ENCODE results near the gene TRIM67.

The TRIM67 gene

DNA sequence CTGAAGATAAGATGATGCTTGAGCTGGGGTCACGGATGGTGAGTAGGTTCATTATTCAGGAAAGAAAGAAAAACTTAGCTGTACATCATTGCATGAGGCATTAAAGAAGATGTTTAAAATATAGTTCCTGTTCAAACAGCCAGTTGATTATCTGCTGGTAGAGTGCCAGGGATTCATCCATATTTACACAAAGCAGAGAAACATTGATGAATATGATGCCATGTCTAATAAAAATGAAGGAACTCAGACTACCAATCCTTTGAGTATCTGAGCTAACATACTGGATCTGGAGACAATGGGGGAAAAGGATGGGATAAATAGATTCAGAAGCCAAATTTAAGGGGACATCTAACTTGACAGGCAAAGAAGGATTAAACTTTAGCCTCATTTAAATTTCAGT lies 14.6 kb downstream of the TRIM67 start:
- H3K36me3 ChIP-seq (ENCODE audit: control insufficient read depth, low read depth, low read length) = no peaks in the 10 kb centered on the region
- H3K4me1 ChIP-seq (ENCODE audit: control insufficient read depth, low read depth, low read length) = no peaks in the 10 kb centered on the region
- H3K9me3 ChIP-seq (ENCODE audit: control insufficient read depth, low read depth, low read length) = no peaks in the 10 kb centered on the region
- no peaks in the 10 kb centered on the region for H3K27me3 ChIP-seq (ENCODE audit: control insufficient read depth, insufficient read depth, low read length)
- H3K9ac ChIP-seq (ENCODE audit: low read length) = no peak overlapping the region
- H3K4me3 ChIP-seq (ENCODE audit: low read length) = no peak overlapping the region
- H3K27ac ChIP-seq (ENCODE audit: low read length) = no peak overlapping the region

GRCh38 chr1:231177226-231177625 lies 15.4 kb downstream of the TRIM67 start:
- H3K4me1 ChIP-seq (ENCODE audit: control insufficient read depth, low read depth, low read length) = no peaks in the 10 kb centered on the region
- H3K36me3 ChIP-seq (ENCODE audit: control insufficient read depth, low read depth, low read length) = no peaks in the 10 kb centered on the region
- H3K4me3 ChIP-seq (ENCODE audit: low read length) = no peak overlapping the region
- no peaks in the 10 kb centered on the region for H3K27me3 ChIP-seq (ENCODE audit: control insufficient read depth, insufficient read depth, low read length)
- H3K27ac ChIP-seq (ENCODE audit: low read length) = no peak overlapping the region
- H3K9me3 ChIP-seq (ENCODE audit: control insufficient read depth, low read depth, low read length) = no peaks in the 10 kb centered on the region
- H3K9ac ChIP-seq (ENCODE audit: low read length) = no peak overlapping the region

DNA sequence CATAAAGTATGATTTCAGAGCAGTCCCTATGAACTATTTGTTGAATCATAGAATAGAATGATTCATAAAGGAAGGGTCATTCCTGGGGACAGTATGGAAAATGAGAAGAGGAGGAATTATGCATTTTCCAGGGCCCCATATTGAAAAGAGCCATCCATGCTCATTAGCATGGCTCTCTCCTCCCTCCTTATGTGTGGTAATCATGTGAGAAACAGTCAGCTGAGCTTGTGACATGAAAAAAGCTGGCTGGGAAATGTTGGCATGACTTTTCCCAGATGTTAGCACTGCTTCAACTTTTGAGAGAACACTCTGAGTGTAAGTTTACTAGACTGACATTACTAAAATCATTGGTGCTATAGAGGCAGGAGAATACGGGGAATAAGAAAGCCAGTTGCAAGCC lies 16.1 kb downstream of the TRIM67 start:
- Histone ChIP-seq H3K36me3 (ENCODE audit: control insufficient read depth, low read depth, low read length) (no peaks in the 10 kb centered on the region), H3K27me3 (ENCODE audit: control insufficient read depth, insufficient read depth, low read length) (no peaks in the 10 kb centered on the region), H3K9ac (ENCODE audit: low read length) (no peak overlapping the region), H3K4me3 (ENCODE audit: low read length) (no peak overlapping the region), H3K4me1 (ENCODE audit: control insufficient read depth, low read depth, low read length) (no peaks in the 10 kb centered on the region), H3K9me3 (ENCODE audit: control insufficient read depth, low read depth, low read length) (no peaks in the 10 kb centered on the region), H3K27ac (ENCODE audit: low read length) (no peak overlapping the region)

- no peaks in the 10 kb centered on the region for H3K27me3 ChIP-seq (ENCODE audit: control insufficient read depth, insufficient read depth, low read length)
- H3K9me3 ChIP-seq (ENCODE audit: control insufficient read depth, low read depth, low read length) = no peaks in the 10 kb centered on the region
- no peaks in the 10 kb centered on the region for H3K36me3 ChIP-seq (ENCODE audit: control insufficient read depth, low read depth, low read length)
- H3K4me3 ChIP-seq (ENCODE audit: low read length) = no peak overlapping the region
- no peaks in the 10 kb centered on the region for H3K4me1 ChIP-seq (ENCODE audit: control insufficient read depth, low read depth, low read length)
- H3K9ac ChIP-seq (ENCODE audit: low read length) = no peak overlapping the region
- H3K27ac ChIP-seq (ENCODE audit: low read length) = no peak overlapping the region
Measured at GRCh38 chr1:231178970-231179369, 17.1 kb downstream of the TRIM67 start.

- peaks cover 2% of the 10 kb centered on the region for H3K27me3 ChIP-seq (ENCODE audit: control insufficient read depth, insufficient read depth, low read length)
- no peaks in the 10 kb centered on the region for H3K9me3 ChIP-seq (ENCODE audit: control insufficient read depth, low read depth, low read length)
Measured at GRCh38 chr1:231180034-231180433, 18.2 kb downstream of the TRIM67 start.

GRCh38 chr1:231181271-231181670 lies 19.4 kb downstream of the TRIM67 start:
- Histone ChIP-seq H3K4me1 (ENCODE audit: control insufficient read depth, low read depth, low read length) (peaks cover 6% of the 10 kb centered on the region), H3K9me3 (ENCODE audit: control insufficient read depth, low read depth, low read length) (no peaks in the 10 kb centered on the region), H3K9ac (ENCODE audit: low read length) (no peak overlapping the region), H3K4me3 (ENCODE audit: low read length) (no peak overlapping the region), H3K36me3 (ENCODE audit: control insufficient read depth, low read depth, low read length) (no peaks in the 10 kb centered on the region), H3K27ac (ENCODE audit: low read length) (no peak overlapping the region), H3K27me3 (ENCODE audit: control insufficient read depth, insufficient read depth, low read length) (peaks cover 10% of the 10 kb centered on the region)

More at GRCh38 chr1:231180034-231180433, 18.2 kb downstream of the TRIM67 start:
- Histone ChIP-seq H3K27ac (ENCODE audit: low read length) (no peak overlapping the region), H3K36me3 (ENCODE audit: control insufficient read depth, low read depth, low read length) (no peaks in the 10 kb centered on the region), H3K9ac (ENCODE audit: low read length) (no peak overlapping the region), H3K4me3 (ENCODE audit: low read length) (no peak overlapping the region), H3K4me1 (ENCODE audit: control insufficient read depth, low read depth, low read length) (peaks cover 6% of the 10 kb centered on the region)

DNA sequence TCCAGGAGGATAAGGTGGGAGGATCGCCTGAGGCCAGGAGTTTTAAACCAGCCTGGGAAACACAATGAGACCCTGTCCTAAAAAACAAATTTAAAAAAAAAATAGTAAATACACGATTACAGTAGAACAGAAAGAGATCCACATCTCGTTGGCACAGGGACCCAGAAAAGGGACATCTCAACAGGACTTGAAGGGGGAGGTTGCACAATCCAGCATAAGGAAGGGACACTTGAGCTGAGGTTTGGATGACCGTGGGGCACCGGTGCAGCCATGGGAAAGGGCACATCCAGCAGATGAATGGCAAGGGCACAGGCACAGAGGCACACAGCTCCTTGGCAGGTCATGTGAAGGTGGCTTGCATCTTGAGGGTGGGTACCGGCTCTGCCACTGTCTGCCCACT lies 20.5 kb downstream of the TRIM67 start:
- no peak overlapping the region for H3K9ac ChIP-seq (ENCODE audit: low read length)
- no peaks in the 10 kb centered on the region for H3K36me3 ChIP-seq (ENCODE audit: control insufficient read depth, low read depth, low read length)
- H3K4me3 ChIP-seq (ENCODE audit: low read length) = no peak overlapping the region
- no peak overlapping the region for H3K27ac ChIP-seq (ENCODE audit: low read length)
- H3K9me3 ChIP-seq (ENCODE audit: control insufficient read depth, low read depth, low read length) = no peaks in the 10 kb centered on the region
- peaks cover 6% of the 10 kb centered on the region for H3K4me1 ChIP-seq (ENCODE audit: control insufficient read depth, low read depth, low read length)
- peaks cover 10% of the 10 kb centered on the region for H3K27me3 ChIP-seq (ENCODE audit: control insufficient read depth, insufficient read depth, low read length)

- Histone ChIP-seq H3K4me1 (ENCODE audit: control insufficient read depth, low read depth, low read length) (peaks cover 6% of the 10 kb centered on the region), H3K27me3 (ENCODE audit: control insufficient read depth, insufficient read depth, low read length) (peaks cover 10% of the 10 kb centered on the region)
Measured at GRCh38 chr1:231183639-231184590, 22.1 kb downstream of the TRIM67 start.

DNA sequence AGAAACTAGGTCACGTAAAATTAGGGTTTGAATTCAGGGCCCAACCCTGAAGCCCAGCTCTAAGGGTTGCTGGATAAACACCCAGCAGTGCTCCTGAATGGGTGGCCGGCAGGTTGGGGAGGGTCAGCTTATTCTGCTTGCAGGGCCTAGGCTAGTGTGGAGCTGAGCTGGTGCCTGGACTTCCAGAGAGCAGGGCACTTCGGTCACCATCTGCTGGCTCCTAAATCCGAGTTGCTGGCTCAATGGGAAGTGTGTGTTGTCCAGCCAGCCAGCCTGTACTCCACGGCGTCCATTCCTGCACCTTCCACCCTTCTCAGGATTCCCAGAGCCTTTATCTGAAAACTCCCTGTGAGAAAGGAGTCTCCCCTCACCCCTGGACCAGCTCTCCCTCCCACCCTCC lies 23.0 kb downstream of the TRIM67 start:
- H3K4me3 ChIP-seq (ENCODE audit: low read length) = no peak overlapping the region
- H3K27ac ChIP-seq (ENCODE audit: low read length) = no peak overlapping the region
- no peaks in the 10 kb centered on the region for H3K9me3 ChIP-seq (ENCODE audit: control insufficient read depth, low read depth, low read length)
- H3K4me1 ChIP-seq (ENCODE audit: control insufficient read depth, low read depth, low read length) = peaks cover 6% of the 10 kb centered on the region
- peaks cover 10% of the 10 kb centered on the region for H3K27me3 ChIP-seq (ENCODE audit: control insufficient read depth, insufficient read depth, low read length)
- no peak overlapping the region for H3K9ac ChIP-seq (ENCODE audit: low read length)
- no peaks in the 10 kb centered on the region for H3K36me3 ChIP-seq (ENCODE audit: control insufficient read depth, low read depth, low read length)

More at GRCh38 chr1:231183639-231184590, 22.1 kb downstream of the TRIM67 start:
- Histone ChIP-seq H3K27ac (ENCODE audit: low read length) (no peak overlapping the region), H3K4me3 (ENCODE audit: low read length) (no peak overlapping the region), H3K36me3 (ENCODE audit: control insufficient read depth, low read depth, low read length) (no peaks in the 10 kb centered on the region), H3K9me3 (ENCODE audit: control insufficient read depth, low read depth, low read length) (no peaks in the 10 kb centered on the region), H3K9ac (ENCODE audit: low read length) (no peak overlapping the region)

DNA sequence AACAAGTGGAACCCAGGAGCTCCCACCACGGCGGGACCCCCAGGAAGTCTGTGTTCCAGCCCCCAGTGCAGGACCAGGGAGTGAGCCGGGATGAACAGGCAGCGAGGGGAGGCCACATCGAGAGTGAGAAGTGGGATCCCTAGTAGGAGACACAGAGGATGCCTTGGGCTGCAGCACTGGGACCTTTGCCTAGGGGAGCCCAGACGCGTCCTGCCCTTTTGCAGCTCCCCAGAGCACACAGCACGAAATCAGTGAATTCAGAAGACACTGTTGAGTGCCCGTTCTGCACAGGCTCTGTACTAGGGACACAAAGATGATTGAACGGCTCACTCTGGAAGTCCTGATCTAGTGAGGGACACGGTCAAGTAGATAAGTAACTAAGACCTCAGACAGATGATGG lies 23.5 kb downstream of the TRIM67 start:
- H3K4me1 ChIP-seq (ENCODE audit: control insufficient read depth, low read depth, low read length) = peaks cover 6% of the 10 kb centered on the region
- H3K27ac ChIP-seq (ENCODE audit: low read length) = no peak overlapping the region
- no peaks in the 10 kb centered on the region for H3K36me3 ChIP-seq (ENCODE audit: control insufficient read depth, low read depth, low read length)
- no peaks in the 10 kb centered on the region for H3K9me3 ChIP-seq (ENCODE audit: control insufficient read depth, low read depth, low read length)
- H3K4me3 ChIP-seq (ENCODE audit: low read length) = no peak overlapping the region
- H3K27me3 ChIP-seq (ENCODE audit: control insufficient read depth, insufficient read depth, low read length) = peaks cover 10% of the 10 kb centered on the region
- no peak overlapping the region for H3K9ac ChIP-seq (ENCODE audit: low read length)

DNA sequence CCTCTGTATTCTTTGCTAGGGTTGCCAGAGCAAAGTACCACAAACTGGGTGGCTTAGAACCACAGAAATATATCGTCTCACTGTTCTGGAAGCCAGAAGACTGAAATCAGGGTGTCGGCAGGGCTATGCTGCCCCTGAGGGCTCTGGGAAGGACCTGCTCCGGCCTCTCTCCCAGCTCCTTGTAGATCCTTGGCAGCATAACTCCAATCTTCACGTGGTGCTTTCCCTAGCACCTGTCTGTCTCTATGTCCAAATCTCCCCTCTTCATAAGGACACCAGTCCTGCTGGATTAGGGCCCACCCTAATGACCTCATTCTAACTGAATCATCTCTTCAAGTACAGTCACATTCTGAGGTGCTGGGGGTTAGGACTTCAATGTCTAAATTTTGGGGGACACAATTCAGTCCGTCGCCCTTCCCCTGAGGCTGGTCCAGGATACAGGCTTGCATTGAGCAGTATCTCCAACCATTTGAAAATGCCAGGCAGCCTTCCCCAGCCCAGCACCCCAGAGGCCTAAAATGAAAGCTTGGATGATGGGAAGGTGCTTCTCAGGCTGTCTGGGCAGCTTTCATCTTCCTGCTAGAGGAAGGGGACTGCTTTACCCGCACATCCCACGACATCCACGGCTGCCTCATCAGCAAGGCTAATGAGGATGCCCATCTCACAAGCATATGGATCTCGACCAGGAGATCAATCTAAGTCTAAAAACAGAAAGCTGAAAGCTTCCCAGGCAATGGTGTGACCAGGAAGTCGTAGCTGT lies 24.7 kb downstream of the TRIM67 start:
- peaks cover 6% of the 10 kb centered on the region for H3K4me1 ChIP-seq (ENCODE audit: control insufficient read depth, low read depth, low read length)
- H3K9ac ChIP-seq (ENCODE audit: low read length) = no peak overlapping the region
- H3K27ac ChIP-seq (ENCODE audit: low read length) = no peak overlapping the region
- H3K9me3 ChIP-seq (ENCODE audit: control insufficient read depth, low read depth, low read length) = no peaks in the 10 kb centered on the region
- no peaks in the 10 kb centered on the region for H3K36me3 ChIP-seq (ENCODE audit: control insufficient read depth, low read depth, low read length)
- H3K4me3 ChIP-seq (ENCODE audit: low read length) = no peak overlapping the region
- peaks cover 10% of the 10 kb centered on the region for H3K27me3 ChIP-seq (ENCODE audit: control insufficient read depth, insufficient read depth, low read length)

Measured in iPS-18a (cell line).